ENCODE results near the gene RABGAP1L.

- TF ChIP-seq CEBPB (IDR thresholded peaks at IDR 0.05; ENCODE audit: low read depth, low read length), result no peak
- TF ChIP-seq TAF1 (IDR thresholded peaks at IDR 0.05; ENCODE audit: low read depth, low read length), result no peak
- no peak for TF ChIP-seq POLR2AphosphoS5 (IDR thresholded peaks at IDR 0.05; ENCODE audit: low read depth, low read length)
- TF ChIP-seq POLR2A (IDR thresholded peaks at IDR 0.05; ENCODE audit: control extremely low read depth in 1 of 2, low read depth in 2 of 2, low read length in 2 of 2), result no peak; a peak in 1 of 3 replicates
- no peak for TF ChIP-seq FOSL1 (IDR thresholded peaks at IDR 0.05; ENCODE audit: insufficient read depth, low read depth, low read length)
- TF ChIP-seq CTCF (IDR thresholded peaks at IDR 0.05; ENCODE audit: control extremely low read depth in 1 of 3, insufficient read depth in 1 of 3, low read depth in 1 of 3, low read length in 3 of 3), result no peak
- TF ChIP-seq EP300 (IDR thresholded peaks at IDR 0.05; ENCODE audit: borderline replicate concordance in 1 of 2, low read depth in 2 of 2, low read length in 2 of 2), result no peak
- no peak for TF ChIP-seq SP1 (IDR thresholded peaks at IDR 0.05; ENCODE audit: low read depth, low read length)
- TF ChIP-seq YY1 (IDR thresholded peaks at IDR 0.05; ENCODE audit: low read depth, low read length), result no peak
Observed at GRCh38 chr1:174942547-174943255, 783.4 kb downstream of the RABGAP1L start.

Measured in H1 (cell line).